HG03565 (cell line): ENCODE data around the gene PHF21B.

Source experiments
- ATAC-seq: cut with Tn5 transposase; IDR thresholded peaks from one replicate; pipeline ENCODE4 v1.9.1; 2021; ENCODE audit warnings: mild to moderate bottlenecking, moderate library complexity; ENCODE audit not compliant: unreplicated experiment

PHF21B gene

DNA sequence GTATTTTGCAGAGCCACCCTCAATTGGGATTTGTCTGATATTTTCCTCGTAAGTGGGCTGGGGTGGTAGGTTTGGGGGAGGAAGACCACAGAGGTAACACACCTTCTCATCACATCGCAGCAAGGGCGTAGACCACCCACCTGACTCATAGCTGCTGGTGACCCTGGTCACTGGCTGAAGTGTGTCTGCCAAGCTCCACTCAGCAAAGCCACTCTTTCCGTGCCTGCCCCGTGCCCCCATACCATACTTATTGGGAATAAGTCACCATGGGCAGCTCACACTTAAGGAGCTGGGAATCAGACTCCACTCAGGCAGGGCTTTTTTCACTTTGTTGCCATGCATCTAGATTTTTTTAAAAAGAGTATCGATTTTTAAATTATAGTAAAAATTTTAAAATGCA is 111.6 kb downstream of the PHF21B start:
- ATAC-seq: no peak

DNA sequence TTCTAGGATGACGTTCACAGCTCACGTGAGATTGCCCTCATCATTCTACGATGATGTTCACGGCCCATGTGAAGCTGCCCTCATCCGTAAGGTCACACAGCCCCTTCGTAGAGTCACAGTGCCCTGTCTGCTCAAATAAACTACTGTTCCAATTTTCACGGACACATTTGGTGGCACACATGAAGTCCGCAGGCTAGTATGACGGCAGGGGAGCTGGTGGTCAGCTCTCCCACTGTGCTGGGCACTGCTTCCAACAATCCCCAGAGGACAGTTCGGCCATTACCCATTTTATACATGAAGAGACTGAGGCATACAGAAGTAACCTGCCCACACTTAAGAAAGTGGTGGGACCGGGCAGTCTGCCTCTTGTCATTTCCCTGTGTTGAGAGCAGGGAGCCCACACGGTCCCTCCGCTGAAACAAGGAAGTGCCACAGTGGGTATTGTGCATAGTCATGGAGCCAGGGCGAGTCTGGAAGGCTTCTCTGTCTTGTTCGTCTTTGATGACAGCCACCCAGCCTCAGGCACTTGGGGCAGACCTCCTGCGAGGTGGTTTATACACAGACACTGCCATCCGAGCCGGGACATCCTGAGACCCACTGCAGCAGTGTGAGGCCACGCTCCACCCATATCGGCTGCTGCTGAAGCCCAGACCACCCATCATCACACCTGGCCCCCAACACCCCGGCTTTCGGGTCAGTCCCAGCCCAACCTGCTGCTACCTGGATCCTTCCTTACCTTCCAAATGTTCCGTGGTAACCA is 114.3 kb downstream of the PHF21B start:
- no peak for ATAC-seq

DNA sequence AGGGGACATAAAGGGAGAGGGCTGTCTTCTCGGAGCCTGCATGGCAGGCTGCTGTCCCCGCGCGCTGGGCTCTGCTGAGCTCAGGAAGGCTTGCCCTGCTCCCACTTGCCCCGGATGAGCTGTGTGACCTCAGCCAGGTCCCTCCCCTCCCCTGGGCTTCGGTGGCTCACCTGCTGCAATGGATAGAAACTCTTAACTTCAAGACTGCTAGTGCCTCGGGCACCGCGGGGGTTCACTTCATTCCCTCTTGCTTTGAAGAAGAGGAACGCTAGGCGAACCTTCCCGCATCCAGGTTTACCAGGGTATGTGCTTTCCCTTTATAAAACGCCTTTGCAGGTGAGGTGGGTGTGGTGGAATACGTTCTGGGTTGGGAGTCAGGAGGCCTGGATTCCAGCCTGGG is 115.0 kb downstream of the PHF21B start:
- ATAC-seq: no peak

DNA sequence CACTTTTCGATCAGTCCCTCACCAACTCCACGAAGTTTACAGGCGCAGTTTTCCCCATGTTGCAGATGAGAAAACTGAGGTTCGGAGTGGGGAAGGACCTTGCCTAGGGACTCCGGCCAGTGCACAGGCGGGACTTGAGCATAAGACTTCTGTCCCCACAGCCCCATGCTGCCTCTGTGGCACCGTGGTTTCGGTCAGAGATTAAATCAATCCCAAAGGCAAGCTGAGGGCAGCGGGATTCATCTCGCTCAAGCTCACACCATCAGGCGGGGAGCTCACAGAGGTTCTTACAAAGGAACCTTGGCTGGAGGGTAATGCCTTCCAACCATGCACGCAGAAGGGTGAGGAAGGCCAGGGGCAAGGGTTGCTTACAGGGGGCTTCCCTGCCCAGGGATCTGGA is 115.5 kb downstream of the PHF21B start:
- ATAC-seq: no peak

DNA sequence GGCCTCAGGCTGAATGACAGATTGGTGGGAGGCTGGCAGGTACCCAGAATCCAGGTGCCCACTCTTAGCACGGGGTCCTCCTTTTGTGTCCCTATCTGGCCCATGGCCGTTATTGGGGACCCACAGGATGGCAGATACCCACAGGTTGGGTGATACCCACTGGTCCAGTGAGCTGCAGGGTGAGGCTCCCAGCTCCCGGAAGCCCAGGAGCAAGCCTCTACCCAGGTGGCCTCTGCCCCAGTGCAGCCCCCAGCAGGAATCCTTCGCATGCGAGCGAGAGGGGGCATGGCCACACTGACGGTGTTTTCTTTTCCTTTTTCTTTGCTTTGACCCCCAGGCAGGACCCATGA is 116.1 kb downstream of the PHF21B start:
- ATAC-seq: no peak

DNA sequence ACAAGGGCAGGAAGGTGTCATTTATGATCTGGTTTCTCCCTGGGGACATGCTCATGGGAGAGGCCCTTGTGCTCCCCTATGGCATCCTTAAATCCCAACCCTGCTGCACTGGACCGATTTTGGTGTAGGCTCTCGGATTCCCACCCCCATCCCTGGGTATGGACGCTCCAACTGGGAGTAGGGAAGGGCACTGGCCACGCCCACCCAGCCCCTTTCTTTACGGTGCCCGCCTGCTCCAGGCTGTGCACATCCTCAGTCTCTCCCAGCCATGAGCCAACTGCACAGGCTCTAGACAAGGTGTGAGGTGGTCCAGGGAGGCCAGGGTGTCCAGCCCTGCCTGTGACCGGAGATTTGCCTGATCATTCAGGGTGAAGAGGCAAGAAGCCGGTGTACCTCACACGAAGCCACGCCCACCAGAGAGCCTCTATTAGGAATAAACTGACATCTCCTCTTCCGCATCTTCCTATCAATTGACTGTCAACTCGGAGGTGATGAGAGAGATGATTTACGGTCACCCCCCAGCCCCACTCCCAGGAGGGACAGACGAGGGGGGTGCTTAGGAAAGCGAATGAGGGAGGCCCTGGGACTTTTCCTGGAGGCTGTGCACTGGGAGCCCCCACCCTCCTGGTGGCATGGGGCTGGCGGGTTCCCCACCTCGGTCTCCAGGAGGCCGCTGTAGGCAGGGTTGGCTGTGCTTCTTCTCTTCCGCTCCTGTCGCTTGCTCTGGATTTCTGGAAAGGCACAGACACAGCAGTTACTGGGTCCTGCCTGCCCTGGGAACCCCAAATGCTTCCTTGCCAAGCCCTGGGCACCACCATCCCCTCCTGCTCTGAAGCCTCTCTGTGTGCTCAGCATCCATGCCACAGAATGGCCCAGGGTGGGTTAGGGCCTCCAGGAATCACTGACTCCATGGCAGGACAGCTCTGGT is 116.7 kb downstream of the PHF21B start:
- ATAC-seq: no peak

DNA sequence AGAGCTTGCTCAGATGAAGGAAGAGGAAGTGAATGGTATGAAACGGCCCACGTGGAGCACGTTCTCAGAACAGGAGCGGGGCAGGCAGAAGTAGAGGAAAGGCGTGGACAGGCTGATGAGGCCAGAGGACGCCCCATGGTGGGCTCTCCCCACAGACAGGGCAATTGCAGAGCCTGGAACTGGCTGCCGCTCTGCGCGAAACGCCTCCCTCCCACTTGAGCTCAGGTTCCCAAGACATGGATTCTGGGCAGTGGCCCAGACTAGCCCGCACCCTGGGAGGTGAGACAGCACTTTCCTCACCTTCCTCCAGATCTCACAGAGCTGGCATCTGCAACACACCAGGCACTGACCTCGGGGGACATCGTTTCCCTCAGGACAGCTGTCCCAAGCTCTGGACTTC is 117.6 kb downstream of the PHF21B start:
- no peak for ATAC-seq

DNA sequence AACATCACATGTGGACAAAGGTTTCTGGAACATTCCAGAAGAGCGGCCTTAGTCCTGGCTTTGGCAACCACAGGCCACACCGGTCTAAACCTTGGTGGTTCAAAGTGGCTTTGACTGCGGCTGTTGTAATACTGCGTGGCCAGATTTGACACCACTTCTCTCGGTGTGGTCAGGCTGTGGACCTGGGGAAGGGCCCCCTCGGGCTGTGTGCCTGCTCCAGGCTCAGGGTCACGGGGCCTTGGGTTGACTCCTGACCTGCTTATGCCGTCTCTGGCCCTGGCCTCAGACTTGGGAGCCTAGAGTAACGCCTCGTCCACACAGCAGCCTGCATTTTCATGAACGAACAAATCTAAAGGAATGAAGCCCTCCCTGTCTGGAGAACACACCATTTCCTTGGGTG is 118.0 kb downstream of the PHF21B start:
- no peak for ATAC-seq

DNA sequence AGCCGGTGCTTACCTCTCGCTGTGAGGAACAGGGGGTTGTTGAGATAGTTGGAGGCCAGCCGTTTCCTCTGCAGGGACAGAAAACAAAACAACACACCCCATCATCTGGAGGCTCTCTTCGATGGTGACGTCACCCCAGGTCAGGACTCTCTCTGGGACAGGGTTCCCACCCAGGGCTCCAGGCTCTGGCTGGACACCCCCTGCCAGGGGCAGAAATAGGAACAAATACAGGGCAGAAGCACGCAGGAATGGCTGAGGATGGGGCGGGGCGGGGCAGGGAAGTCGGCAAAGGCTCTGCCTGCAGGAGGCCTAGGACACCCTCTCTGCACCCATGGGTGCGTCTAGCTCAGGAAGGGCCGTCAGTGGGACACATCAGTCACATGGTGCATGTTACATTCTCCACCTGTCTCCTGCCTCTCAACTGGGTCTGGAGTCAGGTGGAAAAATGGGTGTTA is 118.5 kb downstream of the PHF21B start:
- ATAC-seq: no peak

DNA sequence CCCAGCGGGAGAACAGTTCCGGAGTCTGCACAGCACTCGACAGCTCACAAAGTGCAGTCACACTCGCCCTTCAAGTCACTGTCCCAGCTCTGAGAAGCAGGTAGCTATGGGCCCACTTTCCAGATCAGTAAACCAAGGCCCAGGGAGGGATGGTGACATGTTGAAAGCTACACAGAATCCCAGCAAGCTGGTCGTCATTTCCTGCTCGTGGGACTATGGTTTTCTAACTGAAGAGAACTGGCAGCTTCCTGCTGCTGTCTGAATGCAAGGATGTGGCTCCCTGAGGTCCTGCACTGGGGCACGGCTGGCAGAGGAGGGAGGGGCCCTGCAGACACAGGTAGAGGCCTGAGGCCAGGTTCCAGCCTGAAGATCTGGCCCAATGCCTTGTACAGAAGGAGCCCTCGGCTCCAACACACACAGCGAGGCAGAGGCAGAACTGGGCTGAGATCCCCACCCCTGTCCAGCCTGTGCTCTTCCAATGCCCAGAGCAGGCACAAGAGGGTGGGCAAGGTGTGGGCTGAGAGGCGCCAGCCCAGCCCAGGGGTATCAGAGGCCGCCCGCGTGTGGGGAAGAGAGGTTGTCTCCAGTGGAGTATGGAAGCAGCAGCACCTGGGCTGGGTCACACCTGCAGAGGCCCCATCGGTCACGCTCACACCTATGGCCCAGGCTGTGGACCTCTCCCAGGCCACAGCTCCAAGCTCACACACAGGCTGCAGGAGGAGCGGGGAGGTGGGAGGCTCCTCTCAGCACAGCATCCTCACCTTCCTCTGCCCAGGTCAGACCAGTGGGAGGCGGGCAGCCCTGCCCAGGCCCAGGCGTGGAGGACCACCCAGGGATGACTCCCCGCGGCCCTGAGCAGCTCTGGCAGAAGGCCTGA is 119.2 kb downstream of the PHF21B start:
- ATAC-seq: no peak

DNA sequence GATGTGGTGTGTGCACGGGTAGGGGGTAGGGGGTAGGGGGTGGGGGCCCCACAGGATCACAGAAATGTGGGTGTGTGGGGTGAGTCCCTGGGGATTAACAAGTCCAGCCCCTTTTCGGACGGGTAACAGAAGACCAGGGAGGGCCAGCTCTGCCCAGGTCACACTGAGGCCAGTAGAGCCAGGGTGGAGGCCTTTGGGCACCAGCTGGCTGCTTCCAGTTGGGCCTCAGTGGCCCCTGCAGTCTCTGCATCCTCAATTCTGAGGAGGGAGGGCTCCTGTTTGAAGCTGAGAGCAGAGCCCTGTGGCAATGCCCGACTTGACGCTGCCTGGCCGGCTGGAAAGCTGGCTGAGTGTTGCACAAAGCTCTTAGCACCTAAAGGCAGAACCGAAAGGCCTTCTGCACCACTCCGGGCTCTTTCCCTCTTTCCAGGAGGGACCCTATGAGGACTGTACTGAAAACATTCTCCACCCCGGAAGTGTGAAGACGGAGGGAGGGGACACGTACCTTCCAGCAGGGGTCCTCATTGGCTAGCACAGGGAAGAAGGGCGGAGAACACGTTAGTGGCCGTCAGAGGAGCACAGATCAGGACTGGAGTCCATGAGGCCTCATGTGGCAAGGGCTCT is 120.4 kb downstream of the PHF21B start:
- ATAC-seq: no peak

DNA sequence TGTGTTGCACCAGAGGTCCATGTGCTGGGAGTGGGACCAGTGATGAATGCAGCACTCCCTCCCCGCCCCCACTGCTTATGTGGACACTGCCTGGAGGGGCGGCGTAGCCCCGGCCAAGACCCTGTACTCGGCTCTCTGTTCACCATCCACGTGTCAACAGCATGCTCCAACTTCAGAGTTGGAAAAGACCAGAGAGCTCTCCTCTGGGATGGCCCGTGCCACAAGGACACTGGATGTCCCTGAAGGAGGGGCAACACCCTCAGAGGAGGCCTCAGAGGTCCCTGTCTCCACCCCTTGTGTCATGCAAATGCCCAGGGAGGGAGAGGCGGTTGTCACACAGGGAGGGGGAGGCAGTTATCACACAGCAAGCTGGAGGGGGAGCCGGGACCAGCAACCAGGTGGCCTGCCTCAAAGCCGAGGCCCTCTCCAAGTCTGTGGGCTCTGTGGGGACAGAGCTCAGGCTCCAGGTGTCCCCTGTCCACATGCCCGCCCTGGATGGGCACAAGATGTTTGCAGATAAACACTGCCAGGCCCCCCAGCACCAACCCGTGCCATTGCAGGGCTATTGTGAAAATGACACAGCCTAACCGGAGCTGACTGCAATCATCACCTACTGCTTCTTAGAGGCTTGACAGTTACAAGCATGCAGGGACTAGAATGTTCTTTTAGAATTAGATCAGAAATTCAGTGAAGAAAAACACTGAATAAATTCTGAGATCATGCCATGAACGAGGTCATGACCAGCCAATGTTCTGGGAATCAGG is 121.1 kb downstream of the PHF21B start:
- no peak for ATAC-seq

DNA sequence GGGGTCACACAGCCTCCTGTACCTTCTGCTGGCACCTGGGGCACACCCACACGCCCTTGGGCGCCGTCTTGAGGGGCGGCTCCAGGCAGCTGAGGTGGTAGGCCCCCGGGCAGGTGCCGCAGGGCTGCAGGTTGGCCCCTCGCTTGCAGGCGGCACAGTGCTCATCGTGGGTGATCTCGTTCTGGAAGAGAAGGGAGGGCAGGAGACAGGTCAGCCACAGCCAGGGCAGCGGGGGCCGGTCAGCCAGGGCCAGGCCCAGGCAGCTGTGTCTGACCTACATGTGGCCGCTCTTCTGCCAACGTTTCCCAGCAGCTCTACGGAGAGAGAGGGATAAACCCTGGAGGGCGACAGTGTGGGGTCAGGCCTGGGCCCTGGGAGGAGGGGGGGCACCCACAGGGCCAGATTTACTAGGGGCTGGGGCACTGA is 121.9 kb downstream of the PHF21B start:
- no peak for ATAC-seq

DNA sequence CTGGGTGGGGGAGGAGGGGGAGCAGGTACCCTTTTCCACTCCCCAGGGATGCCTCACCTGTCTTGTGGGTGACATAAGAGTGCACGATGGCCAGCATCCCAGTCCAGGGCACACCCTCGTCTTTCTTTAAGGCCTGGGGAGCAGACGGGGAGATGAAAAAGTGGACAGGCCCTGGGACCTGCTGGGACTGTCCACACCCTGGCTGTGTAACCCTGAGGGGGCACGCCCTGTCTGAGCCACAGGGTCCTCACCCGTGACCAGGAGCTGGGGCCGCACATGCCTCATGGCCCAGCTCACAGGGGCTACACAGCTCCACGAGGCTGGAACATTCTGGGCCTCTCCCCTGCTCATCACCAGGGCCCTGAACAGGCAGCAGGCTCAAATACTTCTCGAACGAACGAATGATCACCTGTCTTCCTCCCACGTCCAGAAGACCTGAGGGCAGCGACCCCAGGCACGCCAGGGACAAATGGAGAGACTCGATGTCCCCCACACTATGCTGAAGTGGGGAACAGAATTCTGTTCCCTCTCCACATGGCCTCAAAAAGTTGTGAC is 123.9 kb downstream of the PHF21B start:
- ATAC-seq: no peak

DNA sequence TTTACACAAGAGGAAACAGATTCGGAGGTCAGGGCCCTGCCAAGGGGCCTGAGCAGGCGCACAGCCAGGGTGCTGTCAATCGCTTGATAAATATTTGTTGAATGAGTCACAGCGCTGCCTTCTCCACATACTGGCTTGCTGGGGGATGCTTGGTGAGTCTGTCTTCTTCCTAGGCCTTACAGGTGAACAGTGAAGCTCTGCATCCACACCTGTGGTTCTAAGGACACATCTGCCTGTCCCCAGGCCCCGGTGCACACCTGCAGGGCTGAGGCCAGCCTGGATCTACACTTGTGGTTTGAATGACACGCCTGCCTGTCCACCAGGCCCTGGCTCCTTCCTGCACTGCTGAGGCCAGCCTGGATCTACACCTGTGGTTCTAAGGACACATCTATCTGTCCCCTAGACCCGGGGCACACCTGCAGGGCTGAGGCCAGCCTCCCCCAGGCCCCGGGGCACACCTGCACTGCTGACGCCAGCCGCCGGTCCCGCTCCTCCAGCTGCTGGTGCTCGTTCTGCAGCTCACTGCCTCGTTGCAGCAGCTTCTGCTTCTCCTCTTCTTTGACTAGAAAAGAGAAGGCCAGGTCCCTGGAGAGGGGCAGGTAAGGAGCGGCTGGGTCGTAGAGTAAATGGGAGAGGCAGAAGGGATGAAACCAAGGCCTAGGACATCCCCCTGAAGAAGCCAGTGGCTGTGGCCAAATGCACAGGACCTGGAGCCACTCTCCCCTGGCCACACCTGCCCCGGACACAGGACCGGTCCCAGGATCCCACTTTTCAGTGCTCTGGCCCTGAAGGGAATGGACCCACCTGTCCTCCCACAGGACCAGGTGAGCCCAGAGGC is 124.6 kb downstream of the PHF21B start:
- no peak for ATAC-seq

DNA sequence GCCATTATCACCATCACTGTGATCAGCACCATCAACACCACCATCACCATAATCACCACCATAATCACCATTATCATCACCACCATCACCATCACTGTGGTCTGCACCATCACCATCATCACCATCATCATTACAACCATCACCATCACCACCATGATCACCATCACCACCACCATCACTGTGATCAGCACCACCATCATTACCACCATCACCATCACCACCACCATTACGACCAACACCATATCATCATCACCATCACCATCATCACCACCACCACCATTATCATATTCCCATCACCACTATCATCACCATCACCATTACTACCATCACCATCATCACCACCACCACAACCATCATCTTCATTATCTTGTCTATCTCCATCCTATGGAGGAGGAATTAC is 125.2 kb downstream of the PHF21B start:
- no peak for ATAC-seq

DNA sequence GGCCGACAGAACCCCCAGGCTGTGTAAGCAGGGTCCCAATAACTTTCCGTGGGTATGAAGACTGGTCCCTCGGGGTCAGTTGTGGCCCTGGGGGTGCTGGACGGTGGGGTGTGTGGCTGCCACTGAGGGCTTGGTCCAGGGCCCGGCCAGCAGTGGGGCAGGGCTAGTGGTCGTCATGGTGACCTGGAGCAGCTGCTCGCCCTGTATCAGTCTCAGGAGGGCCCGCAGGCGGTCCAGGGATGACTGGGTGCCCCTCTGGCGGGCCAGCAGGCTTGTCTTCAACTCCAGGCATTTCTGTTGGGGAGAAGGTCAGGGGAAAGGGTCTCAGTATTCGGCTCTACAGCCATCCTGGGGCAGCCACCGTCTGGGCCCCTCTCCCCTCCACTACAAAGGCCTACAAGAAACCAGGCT is 126.8 kb downstream of the PHF21B start:
- no peak for ATAC-seq

DNA sequence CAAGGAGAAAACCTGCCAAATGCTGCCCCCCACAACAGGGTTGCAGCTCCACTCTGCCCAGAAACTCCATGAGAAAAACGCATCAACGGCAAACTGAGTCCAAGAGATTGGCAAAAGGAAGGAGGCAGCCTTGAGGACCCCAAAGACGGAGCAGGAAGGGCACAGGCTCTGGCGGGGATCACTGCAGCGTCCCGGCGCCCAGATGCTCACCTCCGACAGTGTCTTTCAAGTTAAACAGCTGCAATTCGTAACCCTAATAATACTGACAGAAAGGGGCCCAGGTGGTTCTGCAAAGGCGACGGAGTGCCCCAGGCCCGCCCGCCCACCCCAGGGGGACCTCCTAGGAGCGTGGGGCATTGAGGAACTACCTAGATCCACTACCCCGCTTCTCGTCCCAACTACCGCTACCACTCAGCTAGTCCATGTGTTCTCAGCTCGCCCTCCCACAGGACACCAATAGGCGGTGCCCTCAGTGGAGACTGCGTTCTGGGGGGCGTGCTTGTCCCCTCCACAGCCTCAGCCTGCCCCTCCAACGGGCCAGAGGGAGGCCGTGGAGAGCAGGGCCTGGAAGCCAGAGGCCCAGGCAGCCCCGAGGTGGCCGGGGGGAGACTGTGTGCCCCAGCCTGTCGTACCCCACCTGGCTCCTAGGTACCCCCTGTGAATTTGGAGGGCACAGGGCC is 127.4 kb downstream of the PHF21B start:
- ATAC-seq: no peak
